ENCODE data around the gene GNAO1.

The GNAO1 gene

DNA sequence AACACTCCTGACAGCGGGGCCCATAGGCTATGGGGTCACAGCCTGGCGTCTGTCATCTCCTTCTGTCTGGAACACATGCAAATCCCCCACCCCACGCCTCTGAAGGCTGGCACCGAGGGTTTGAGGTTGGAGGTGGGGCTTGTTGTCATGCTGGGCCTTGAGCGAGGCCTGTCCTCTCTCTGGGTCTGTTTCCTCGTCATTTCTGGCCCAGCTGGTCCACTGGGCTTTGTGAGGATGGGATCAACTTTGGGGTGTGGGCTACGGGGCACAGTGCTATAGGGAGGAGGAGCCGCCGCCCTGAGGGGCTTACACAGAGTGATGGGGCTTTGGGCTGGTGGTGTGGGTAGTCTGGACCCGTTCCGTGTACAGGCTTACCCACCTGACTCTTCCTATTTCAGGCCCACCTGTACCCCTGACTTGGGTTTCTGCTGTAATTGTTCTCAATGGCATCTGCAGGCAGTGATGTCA is 146.6 kb downstream of the GNAO1 start:
- no peak for DNase-seq

DNA sequence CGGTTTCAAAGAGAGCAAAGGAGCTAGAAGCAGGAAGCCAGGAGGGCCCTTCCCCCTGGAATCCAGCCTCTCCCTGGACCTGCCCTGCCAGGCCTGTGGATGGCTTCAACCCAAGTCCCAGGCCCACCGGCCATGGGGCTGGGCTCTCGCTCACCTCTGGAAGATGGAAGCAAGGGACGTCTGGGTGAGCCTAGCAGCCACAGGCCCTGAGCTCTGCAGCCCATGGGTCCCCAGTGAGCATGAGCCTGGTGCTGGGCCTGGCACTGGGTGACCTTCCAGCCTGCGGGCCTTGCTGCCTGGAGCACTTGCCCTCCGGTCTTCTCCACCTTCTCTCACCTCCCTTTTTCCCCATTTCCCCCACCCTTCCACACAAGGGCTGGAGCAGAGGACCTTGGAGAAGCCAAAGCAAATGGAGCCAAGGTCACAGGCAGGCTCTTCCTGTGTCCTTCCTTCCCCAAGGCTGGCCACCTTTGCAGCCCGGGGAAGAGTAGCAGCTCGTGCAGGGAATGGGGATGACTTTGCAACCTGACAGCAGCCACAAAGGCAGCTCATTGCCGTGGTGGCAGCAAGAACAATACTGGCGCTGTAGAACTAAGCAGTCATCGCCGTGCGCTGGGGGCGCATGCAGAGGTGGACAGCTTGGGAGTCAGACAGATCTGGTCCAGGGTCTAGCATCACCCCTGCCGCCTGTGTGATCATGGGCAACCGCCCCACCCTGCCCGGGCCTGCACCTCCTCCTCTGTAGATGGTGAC is 147.5 kb downstream of the GNAO1 start:
- no peak for DNase-seq

GRCh38 chr16:56339431-56340195 is 148.3 kb downstream of the GNAO1 start:
- no peak for DNase-seq

GRCh38 chr16:56340416-56340815 is 149.1 kb downstream of the GNAO1 start:
- no peak for DNase-seq

- no peak for DNase-seq
Observed at GRCh38 chr16:56340864-56341365, 149.6 kb downstream of the GNAO1 start.

DNA sequence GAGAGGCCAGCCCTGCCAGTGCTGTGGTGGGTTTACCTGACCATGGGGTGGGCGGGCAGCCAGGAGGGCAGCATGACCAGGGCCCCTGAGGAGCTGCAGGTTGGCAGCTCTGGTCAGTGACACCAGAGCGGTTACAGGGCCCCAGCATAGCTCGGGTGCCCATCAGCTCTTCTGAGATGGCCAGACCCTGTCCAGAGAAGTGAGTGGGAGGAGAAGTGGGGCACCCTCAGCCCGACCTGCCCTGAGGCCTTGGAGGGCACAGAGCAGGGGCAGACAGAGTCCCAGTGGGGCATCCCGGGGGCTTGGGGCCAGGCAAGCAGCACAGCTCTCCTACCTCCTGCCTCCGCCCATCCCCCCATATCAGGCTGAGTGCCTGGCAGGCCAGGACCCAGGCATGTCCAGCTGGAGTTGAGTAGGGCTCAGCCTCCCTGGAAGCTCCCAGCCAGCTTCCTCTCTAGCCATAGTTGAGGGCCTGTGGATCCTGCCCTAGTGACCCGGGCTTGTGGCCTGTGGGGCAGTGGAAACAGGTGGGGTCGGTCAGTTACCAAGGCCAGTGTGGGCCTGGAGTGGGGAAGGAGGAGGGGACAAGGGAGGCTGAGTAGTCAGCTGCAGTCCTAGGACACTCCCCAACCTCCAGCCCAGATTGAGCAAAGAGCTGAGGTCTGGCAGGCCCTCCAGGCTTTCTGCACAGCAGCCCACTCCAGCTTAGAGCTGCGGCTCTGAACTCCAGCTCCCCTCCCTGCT is 150.5 kb downstream of the GNAO1 start:
- no peak for DNase-seq

DNA sequence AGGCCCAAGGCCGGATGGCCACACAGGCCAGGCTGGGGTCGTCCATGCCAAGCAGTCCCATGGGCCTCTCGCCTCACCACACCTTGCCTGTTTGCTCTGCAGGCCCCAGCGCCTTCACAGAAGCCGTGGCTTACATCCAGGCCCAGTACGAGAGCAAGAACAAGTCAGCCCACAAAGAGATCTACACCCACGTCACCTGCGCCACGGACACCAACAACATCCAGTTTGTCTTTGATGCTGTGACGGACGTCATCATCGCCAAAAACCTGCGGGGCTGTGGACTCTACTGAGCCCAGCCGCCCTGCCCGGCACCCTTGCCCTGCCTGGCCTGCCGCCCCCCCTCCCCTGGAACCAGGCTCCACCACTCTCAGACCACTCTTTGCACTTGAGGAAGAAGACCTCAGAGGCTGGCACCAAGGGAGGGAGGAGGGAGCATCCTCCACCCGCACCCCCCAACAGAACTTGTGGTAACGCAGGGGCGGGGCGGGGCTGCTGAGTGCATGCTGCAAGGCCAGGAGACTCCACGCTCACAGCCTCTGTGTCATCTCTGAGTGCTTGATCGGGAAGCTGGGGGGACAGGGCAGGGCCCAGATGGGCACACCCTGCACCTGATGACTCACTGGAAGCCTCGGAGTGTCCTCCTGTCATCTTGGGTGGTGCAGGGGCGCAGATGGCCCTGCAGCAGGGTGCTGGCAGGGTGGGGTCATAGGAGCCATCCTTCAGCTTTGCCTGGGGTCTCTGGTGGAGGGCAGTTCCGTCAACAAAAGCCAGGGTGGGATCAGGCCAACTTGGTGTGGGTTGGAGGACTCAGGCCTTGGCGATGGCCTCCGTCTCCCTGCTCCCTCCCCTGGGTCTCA is 152.6 kb downstream of the GNAO1 start:
- no peak for DNase-seq

DNA sequence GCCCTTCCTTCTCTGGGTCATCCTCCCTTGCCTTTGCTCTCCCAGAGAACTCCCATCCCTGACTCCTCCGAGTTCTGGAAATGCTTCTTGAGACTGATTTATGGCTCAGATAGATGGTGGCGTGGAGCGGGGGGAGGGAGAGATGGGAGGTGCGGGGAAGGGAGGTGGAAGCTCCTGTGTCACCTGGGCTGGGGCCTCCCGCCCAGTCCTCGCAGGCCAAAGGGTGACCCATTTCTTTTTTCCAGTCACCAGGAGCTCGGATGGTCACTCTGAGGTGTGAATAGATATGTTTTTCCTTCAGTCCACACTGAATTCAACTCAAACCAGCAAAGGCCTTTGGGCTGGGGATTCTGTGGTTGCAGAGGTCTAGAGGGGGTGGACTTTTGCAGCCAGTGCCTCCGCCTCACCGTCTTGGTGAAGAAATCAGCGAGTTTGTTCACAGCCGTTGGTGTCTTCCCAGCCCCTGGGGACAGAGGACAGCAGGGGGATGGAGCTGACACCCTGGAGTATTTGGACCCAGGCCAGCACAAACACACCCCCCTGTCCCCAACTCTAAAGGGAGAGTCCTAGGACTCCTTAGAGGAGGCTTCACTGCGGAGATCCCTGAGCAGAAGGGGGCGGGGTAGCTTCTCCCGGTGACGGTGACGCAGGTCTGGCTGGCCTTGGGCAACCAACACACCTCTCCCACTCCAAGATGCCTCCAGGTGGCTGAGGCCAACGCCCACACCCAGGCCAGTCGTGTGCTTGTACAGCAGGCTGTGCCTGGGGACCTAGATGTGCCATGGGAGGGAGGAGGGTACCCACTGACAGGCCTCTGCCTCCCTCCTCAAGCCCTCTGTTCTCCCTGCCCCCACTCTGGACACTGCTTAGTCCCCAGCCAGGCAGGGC is 153.5 kb downstream of the GNAO1 start:
- DNase-seq = no peak

GRCh38 chr16:56345406-56346050 is 154.2 kb downstream of the GNAO1 start:
- DNase-seq = no peak

- no peak for DNase-seq
Observed at GRCh38 chr16:56346131-56346890, 155.0 kb downstream of the GNAO1 start.

- no peak for DNase-seq
Observed at GRCh38 chr16:56347166-56347565, 155.9 kb downstream of the GNAO1 start.

DNA sequence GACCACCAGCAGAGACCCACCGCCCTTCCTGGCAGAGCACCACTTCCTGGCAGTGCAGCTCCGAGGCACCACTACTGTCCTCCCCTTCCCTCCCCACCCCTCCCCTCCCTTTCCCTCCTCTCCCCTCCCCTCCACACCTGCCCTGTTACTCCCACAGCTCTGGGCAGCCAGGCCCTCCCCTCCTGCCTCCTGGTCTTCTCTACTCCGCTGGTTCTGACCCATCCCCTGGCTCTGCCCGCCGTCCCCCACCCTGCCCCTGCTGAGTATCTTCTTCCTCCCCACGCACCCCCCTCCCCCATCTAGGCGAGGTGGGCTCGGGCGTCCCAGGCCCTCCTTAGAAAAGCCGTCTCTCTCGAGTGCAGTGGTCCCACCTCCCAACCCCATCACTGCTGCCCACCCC is 156.4 kb downstream of the GNAO1 start:
- DNase-seq = no peak

- DNase-seq = no peak
Observed at GRCh38 chr16:56348168-56349085, 157.1 kb downstream of the GNAO1 start.

DNA sequence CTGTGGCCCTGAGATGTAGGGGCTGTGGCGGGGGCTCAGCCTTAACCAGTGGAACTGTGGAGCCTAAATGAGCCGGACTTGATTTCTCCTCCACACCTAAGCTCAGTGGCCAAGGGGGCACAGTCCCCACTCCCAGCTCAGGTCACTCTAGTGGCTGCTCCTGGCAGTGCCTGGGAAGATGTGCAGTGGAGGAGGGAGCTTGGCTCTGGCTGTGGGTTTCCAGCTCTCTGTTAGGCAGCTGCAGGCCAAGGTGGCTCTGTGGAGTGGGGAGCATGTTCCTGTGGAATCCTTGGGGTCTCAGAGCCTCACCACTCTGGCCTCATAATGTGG is 157.8 kb downstream of the GNAO1 start:
- no peak for DNase-seq

DNA sequence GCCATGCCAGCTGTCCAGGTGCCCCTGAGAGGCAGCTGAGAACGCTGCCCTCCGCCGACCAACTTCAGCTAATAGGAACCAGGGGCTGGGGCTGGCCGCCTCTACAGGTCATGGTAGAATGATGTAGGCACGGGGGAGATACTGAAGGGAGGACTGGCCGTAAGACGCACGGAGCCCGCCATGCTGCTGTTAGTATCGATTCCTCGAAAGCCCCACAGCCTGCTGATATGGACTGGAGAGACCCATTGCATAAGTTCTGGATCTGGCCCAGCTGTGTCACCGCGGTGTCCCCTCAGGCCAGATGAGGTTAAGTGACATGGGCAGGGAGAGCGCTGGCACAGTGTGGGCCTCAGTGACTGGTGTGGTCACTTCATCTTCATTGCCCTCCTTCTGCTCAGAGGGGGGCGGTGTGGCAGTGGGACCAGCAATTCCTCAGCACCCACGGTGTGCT is 158.4 kb downstream of the GNAO1 start:
- DNase-seq = no peak

DNA sequence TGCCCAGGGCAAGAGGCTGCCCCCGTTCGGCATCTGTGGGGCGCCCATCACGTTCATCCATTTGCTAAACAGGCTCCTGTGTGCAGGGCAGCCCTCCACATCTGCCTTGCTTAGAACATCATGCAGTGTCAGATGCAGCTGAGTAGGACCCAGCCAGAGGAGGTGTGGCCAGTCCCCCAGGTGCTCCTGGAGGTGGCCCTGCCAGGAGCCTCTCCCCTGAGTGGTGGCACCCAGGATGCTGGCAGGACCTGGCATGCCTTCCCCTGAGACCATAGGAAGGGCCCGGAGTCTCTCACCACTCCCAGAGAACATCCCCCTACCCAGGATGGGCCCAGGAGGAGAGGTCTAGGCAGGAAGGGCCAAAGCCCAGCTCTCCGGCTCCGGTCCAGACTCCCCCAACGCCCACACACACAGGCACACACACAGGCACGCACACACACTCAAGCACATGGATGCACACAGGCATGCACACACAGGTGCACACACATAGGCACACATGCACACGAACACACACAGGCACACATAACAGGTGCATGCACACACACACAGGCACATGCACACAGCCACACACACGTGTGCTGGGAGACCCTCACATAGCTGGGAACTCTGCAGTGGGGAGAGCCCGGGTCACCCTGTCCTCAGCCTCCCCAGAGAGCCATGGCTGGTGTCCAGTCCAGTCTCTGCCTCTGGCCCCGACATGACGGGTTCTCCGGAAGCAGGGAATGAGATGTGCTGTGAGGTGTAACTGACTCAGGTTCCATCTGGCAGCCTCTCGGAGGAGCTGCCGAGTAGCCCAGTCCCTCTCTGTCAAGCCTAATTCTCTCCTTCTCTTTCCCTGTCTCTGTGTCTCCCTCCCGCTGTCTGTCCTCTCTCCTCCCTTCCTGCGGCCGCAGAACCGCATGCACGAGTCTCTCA is 159.5 kb downstream of the GNAO1 start:
- no peak for DNase-seq

DNA sequence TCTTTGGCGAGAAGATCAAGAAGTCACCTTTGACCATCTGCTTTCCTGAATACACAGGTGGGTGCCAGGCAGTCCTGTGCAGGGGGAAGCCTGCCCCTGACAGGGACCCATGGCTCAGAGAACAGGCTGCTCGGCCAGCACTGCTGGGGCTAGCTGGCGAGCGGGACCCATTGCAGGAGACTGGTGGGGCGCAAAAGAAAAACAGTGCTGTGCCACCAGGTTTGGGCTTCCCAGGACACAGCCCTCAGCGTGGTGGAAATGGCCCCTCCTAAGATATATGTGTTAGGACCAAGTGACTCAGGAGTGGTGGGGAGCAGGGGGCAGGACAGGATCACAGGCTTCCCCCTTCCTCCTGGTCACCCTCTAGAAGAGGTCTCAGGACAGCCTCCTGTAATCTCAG is 160.2 kb downstream of the GNAO1 start:
- DNase-seq = no peak
